Measurements from ENCODE around the gene TCAP.

DNA sequence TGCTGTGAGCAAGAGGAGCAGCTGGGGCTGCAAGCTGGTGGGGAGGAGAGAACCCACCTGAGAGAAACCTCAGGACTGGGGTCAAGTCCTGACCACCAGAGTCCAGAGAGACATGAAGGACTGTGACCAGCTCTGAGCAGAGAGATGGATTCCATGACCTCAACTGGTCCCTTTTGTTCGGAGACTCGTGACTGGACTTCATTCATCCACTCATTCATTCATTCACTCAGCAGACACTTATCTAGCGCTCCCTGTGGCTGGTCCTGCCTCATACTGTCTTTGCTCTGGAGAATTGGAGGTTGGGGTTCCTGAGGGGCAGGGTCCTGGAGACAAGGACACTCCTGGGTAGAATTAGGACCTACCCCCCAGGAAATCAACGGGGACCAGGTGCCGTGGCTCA, 38.8 kb downstream of the TCAP start:
- no peak for TF ChIP-seq EZH2 (IDR thresholded peaks at IDR 0.05; ENCODE audit: borderline replicate concordance, low read depth, low read length, poor library complexity, severe bottlenecking)
- TF ChIP-seq, protein P1, sequence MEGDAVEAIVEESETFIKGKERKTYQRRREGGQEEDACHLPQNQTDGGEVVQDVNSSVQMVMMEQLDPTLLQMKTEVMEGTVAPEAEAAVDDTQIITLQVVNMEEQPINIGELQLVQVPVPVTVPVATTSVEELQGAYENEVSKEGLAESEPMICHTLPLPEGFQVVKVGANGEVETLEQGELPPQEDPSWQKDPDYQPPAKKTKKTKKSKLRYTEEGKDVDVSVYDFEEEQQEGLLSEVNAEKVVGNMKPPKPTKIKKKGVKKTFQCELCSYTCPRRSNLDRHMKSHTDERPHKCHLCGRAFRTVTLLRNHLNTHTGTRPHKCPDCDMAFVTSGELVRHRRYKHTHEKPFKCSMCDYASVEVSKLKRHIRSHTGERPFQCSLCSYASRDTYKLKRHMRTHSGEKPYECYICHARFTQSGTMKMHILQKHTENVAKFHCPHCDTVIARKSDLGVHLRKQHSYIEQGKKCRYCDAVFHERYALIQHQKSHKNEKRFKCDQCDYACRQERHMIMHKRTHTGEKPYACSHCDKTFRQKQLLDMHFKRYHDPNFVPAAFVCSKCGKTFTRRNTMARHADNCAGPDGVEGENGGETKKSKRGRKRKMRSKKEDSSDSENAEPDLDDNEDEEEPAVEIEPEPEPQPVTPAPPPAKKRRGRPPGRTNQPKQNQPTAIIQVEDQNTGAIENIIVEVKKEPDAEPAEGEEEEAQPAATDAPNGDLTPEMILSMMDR (conservative IDR thresholded peaks at IDR 0.05; ENCODE audit: low read depth, low read length), result no peak
